ENCODE results near the gene RAPGEF4. TPM values are rescaled to one million over a fixed set of nuclear protein-coding genes. Genes with fewer than 3 reads are reported as not detected.
A peak's percentile ranks its signal among the peaks of the same experiment; 100 is the strongest.

Gene RAPGEF4
- total and polyA plus RNA-seq, 11 donors, result 1.3 to 21.2 (median 10.5) TPM

- intact Hi-C loops (cut with DNase I), result no loop called here
- Histone ChIP-seq H3K4me3 (no peak overlapping the region), H3K4me1 (peaks cover 0 to 23% (median 4%) of the 10 kb centered on the region in 12 donors), H3K9me3 (no peaks in the 10 kb centered on the region), H3K27me3 (no peaks in the 10 kb centered on the region), H3K36me3 (no peaks in the 10 kb centered on the region), H3K27ac (peak overlapping the region in 11 of 12 donors; percentile 1 to 77 (median 42))
- TF ChIP-seq, protein P1, sequence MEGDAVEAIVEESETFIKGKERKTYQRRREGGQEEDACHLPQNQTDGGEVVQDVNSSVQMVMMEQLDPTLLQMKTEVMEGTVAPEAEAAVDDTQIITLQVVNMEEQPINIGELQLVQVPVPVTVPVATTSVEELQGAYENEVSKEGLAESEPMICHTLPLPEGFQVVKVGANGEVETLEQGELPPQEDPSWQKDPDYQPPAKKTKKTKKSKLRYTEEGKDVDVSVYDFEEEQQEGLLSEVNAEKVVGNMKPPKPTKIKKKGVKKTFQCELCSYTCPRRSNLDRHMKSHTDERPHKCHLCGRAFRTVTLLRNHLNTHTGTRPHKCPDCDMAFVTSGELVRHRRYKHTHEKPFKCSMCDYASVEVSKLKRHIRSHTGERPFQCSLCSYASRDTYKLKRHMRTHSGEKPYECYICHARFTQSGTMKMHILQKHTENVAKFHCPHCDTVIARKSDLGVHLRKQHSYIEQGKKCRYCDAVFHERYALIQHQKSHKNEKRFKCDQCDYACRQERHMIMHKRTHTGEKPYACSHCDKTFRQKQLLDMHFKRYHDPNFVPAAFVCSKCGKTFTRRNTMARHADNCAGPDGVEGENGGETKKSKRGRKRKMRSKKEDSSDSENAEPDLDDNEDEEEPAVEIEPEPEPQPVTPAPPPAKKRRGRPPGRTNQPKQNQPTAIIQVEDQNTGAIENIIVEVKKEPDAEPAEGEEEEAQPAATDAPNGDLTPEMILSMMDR (IDR thresholded peaks at IDR 0.05), result no peak
- no peak for TF ChIP-seq POLR2A (IDR thresholded peaks at IDR 0.05)
- no peak for DNase-seq
- no peak for ATAC-seq
These were observed 101.2 kb downstream of the RAPGEF4 start for GRCh38 chr2:172836827-172837226.

DNA sequence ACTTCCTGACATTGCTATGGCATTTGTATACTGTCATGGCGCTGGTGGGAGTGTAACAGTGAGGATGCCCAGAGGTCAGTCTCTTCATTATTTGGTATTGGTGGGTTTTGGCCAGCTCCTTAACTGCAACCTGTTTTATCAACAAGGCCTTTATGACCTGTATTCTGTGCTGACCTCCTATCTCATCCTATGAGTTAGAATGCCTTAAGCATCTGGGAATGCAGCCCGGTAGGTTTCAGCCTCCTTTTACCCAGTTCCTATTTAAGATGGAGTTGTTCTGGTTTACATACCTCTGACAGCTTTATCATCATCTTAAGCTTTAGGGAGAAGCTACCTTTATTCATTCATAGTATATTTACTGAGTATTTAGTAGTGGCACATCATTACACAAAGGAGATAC is 103.8 kb downstream of the RAPGEF4 start:
- Histone ChIP-seq H3K4me1 (peaks cover 0 to 29% (median 6%) of the 10 kb centered on the region in 12 donors), H3K9me3 (no peaks in the 10 kb centered on the region), H3K27ac (no peak overlapping the region), H3K4me3 (no peak overlapping the region), H3K36me3 (no peaks in the 10 kb centered on the region), H3K27me3 (no peaks in the 10 kb centered on the region)
- ATAC-seq, result no peak
- TF ChIP-seq, protein P1 (IDR thresholded peaks at IDR 0.05), result no peak
- no peak for TF ChIP-seq POLR2A (IDR thresholded peaks at IDR 0.05)
- 91 to 95% (median 91%) methylated on average over 2 of the region's 2 CpGs for WGBS, 4 donors
- DNase-seq, result no peak
- intact Hi-C loops (cut with DNase I), result no loop called here

- no peak overlapping the region for H3K27ac ChIP-seq
- WGBS, 4 donors, result 83 to 87% (median 85%) methylated on average over 5 of the region's 5 CpGs
- peaks cover 0 to 28% (median 16%) of the 10 kb centered on the region in 12 donors for H3K4me1 ChIP-seq
- H3K27me3 ChIP-seq, result no peaks in the 10 kb centered on the region
- TF ChIP-seq POLR2A (IDR thresholded peaks at IDR 0.05), result no peak
- TF ChIP-seq, protein P1 (IDR thresholded peaks at IDR 0.05), result no peak
- H3K36me3 ChIP-seq, result no peaks in the 10 kb centered on the region
- DNase-seq (peak in 1 of 5 donors; percentile 30), ATAC-seq (no peak)
- H3K9me3 ChIP-seq, result no peaks in the 10 kb centered on the region
- intact Hi-C loops (cut with DNase I), result no loop called here
- H3K4me3 ChIP-seq, result no peak overlapping the region
These were observed 107.0 kb downstream of the RAPGEF4 start for GRCh38 chr2:172842511-172843265.

DNA sequence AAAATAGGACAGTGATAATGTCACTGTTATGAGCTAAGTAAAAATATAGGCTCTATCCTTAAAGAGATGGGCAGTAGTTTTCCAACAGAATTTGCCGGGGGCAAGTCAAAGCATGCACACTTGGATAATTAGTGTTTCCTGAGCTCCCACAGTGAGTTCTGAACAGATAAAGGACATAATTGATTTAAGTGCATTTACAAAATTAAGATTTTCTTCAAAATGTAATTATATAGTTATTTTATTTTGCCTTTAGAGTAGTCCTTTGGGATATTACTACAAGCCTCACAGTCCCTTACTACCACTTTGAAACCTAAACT is 107.6 kb downstream of the RAPGEF4 start:
- intact Hi-C loops (cut with DNase I), result no loop called here
- TF ChIP-seq, protein P1 (IDR thresholded peaks at IDR 0.05), result no peak
- no peak for TF ChIP-seq POLR2A (IDR thresholded peaks at IDR 0.05)
- WGBS, 4 donors, result 91 to 97% (median 95%) methylated on average over 1 of the region's 1 CpG
- Histone ChIP-seq H3K4me3 (no peak overlapping the region), H3K27ac (peak overlapping the region in 1 of 12 donors; percentile 19), H3K4me1 (peaks cover 0 to 28% (median 16%) of the 10 kb centered on the region in 12 donors), H3K9me3 (no peaks in the 10 kb centered on the region), H3K36me3 (no peaks in the 10 kb centered on the region), H3K27me3 (no peaks in the 10 kb centered on the region)
- no peak for DNase-seq
- no peak for ATAC-seq
